Measurements from ENCODE around the gene LRRC73. TPM values are rescaled to one million over a fixed set of nuclear protein-coding genes. Genes with fewer than 3 reads are reported as not detected.

LRRC73 gene
- total RNA-seq, 4 donors from 2014 or later, result 1.2 to 1.5 TPM; not detected in 2

- no peaks in the 10 kb centered on the region for H3K27me3 ChIP-seq
- intact Hi-C loops (cut with DNase I; ENCODE audit: low total_unique reads), result no loop called here
- H3K4me1 ChIP-seq, result peaks cover 19% of the 10 kb centered on the region in 2 donors
- peak; percentile 98 to 99 for DNase-seq
- TF ChIP-seq CTCF (IDR thresholded peaks at IDR 0.05), result no peak
- peak; percentile 44 to 47 for TF ChIP-seq POLR2A (IDR thresholded peaks at IDR 0.05)
- H3K9me3 ChIP-seq, result no peaks in the 10 kb centered on the region
- peak within 1 kb of the TSS; percentile 70 to 100 for H3K4me3 ChIP-seq
- no peaks in the 10 kb centered on the region for H3K36me3 ChIP-seq
- peak within 1 kb of the TSS; percentile 86 to 87 for H3K27ac ChIP-seq
These were observed 6.8 kb upstream of the LRRC73 start, which contains the start of the genes POLR1C and YIPF3 for GRCh38 chr6:43516697-43517504. Gene POLR1C (plus strand): TSS chr6:43517089. CDS start chr6:43517110, 21 bp downstream. Gene YIPF3 (minus strand): TSS chr6:43516926. CDS start chr6:43516807, 119 bp downstream.

- peaks cover 19% of the 10 kb centered on the region in 2 donors for H3K4me1 ChIP-seq
- H3K4me3 ChIP-seq, result peak overlapping the region; percentile 70 to 100
- intact Hi-C loops (cut with DNase I; ENCODE audit: low total_unique reads), result no loop called here
- TF ChIP-seq POLR2A (IDR thresholded peaks at IDR 0.05), result no peak
- no peak for TF ChIP-seq CTCF (IDR thresholded peaks at IDR 0.05)
- peak overlapping the region; percentile 86 to 87 for H3K27ac ChIP-seq
- DNase-seq, result no peak
- no peaks in the 10 kb centered on the region for H3K9me3 ChIP-seq
- no peaks in the 10 kb centered on the region for H3K36me3 ChIP-seq
- no peaks in the 10 kb centered on the region for H3K27me3 ChIP-seq
These were observed 6.2 kb upstream of the LRRC73 start for GRCh38 chr6:43516367-43516696.

GRCh38 chr6:43515808-43516207 is 5.7 kb upstream of the LRRC73 start:
- DNase-seq, result no peak
- H3K4me1 ChIP-seq, result peaks cover 19% of the 10 kb centered on the region in 2 donors
- intact Hi-C loops (cut with DNase I; ENCODE audit: low total_unique reads), result no loop called here
- H3K4me3 ChIP-seq, result peak overlapping the region; percentile 70 to 100
- peak overlapping the region; percentile 86 to 87 for H3K27ac ChIP-seq
- H3K36me3 ChIP-seq, result no peaks in the 10 kb centered on the region
- TF ChIP-seq CTCF (IDR thresholded peaks at IDR 0.05) (no peak), POLR2A (IDR thresholded peaks at IDR 0.05) (no peak)
- H3K9me3 ChIP-seq, result no peaks in the 10 kb centered on the region
- no peaks in the 10 kb centered on the region for H3K27me3 ChIP-seq

GRCh38 chr6:43511824-43512415 is 1.8 kb upstream of the LRRC73 start:
- intact Hi-C loops (cut with DNase I; ENCODE audit: low total_unique reads), result no loop called here
- no peaks in the 10 kb centered on the region for H3K36me3 ChIP-seq
- no peak for TF ChIP-seq CTCF (IDR thresholded peaks at IDR 0.05)
- TF ChIP-seq POLR2A (IDR thresholded peaks at IDR 0.05), result no peak
- H3K27ac ChIP-seq, result no peak overlapping the region
- peaks cover 11 to 14% of the 10 kb centered on the region in 2 donors for H3K4me1 ChIP-seq
- no peaks in the 10 kb centered on the region for H3K9me3 ChIP-seq
- no peak for DNase-seq
- no peaks in the 10 kb centered on the region for H3K27me3 ChIP-seq
- no peak overlapping the region for H3K4me3 ChIP-seq

- Histone ChIP-seq H3K27me3 (no peaks in the 10 kb centered on the region), H3K4me1 (peaks cover 8 to 13% of the 10 kb centered on the region in 2 donors), H3K4me3 (peak overlapping the region in 1 of 2 donors; percentile 61), H3K27ac (peak overlapping the region in 1 of 2 donors; percentile 8), H3K36me3 (no peaks in the 10 kb centered on the region), H3K9me3 (no peaks in the 10 kb centered on the region)
- intact Hi-C loops (cut with DNase I; ENCODE audit: low total_unique reads), result no loop called here
- no peak for DNase-seq
- no peak for TF ChIP-seq CTCF (IDR thresholded peaks at IDR 0.05)
- no peak for TF ChIP-seq POLR2A (IDR thresholded peaks at IDR 0.05)
These were observed 649 bp upstream of the LRRC73 start for GRCh38 chr6:43510827-43511163.

All from uterus (tissue), 4 donors.